Skeletal muscle tissue (tissue), 4 donors: ENCODE data around the gene BBX. TPM values are rescaled to one million over a fixed set of nuclear protein-coding genes. Genes with fewer than 3 reads are reported as not detected.

ENCODE experiments used
- H3K27ac ChIP-seq: one replicate; pipeline ENCODE4 v1.7.0; 2013; ENCODE audit warnings: mild to moderate bottlenecking, low read depth, low read length, inconsistent platforms
- H3K27me3 ChIP-seq, 3 donors: one replicate each; pipeline ENCODE4 v1.7.0; 2013; ENCODE audit warnings: low read length in 3 of 3; ENCODE audit not compliant: control insufficient read depth in 3 of 3, insufficient read depth in 3 of 3
- H3K36me3 ChIP-seq, 3 donors: one replicate each; pipeline ENCODE4 v1.7.0; 2013; ENCODE audit warnings: low read length in 3 of 3; ENCODE audit not compliant: control insufficient read depth in 3 of 3, insufficient read depth in 3 of 3
- H3K4me1 ChIP-seq, 3 donors: one replicate each; pipeline ENCODE4 v1.7.0; 2013; ENCODE audit warnings: low read length in 3 of 3, mild to moderate bottlenecking in 3 of 3; ENCODE audit not compliant: control insufficient read depth in 3 of 3, insufficient read depth in 3 of 3
- H3K4me3 ChIP-seq, 3 donors: one replicate each; pipeline ENCODE4 v1.7.0; 2013; ENCODE audit warnings: low read length in 3 of 3
- H3K9ac ChIP-seq, 3 donors: one replicate each; pipeline ENCODE4 v1.7.0; 2013; ENCODE audit warnings: low read length in 3 of 3, mild to moderate bottlenecking in 3 of 3, moderate library complexity in 2 of 3, low read depth in 1 of 3
- H3K9me3 ChIP-seq, 3 donors: one replicate each; pipeline ENCODE4 v1.7.0; 2013; ENCODE audit warnings: low read length in 3 of 3; ENCODE audit not compliant: control insufficient read depth in 3 of 3
- total RNA-seq: library from RNA; depleted of rRNA; stranded (reverse); fragments of >200 nt; gene quantifications from one replicate; pipeline ENCODE4 v1.2.3, GENCODE V29; 2014
- donor health status: Osteomylitis.

BBX gene
- total RNA-seq, 1 donor from 2014 or later, result 32.9 TPM

DNA sequence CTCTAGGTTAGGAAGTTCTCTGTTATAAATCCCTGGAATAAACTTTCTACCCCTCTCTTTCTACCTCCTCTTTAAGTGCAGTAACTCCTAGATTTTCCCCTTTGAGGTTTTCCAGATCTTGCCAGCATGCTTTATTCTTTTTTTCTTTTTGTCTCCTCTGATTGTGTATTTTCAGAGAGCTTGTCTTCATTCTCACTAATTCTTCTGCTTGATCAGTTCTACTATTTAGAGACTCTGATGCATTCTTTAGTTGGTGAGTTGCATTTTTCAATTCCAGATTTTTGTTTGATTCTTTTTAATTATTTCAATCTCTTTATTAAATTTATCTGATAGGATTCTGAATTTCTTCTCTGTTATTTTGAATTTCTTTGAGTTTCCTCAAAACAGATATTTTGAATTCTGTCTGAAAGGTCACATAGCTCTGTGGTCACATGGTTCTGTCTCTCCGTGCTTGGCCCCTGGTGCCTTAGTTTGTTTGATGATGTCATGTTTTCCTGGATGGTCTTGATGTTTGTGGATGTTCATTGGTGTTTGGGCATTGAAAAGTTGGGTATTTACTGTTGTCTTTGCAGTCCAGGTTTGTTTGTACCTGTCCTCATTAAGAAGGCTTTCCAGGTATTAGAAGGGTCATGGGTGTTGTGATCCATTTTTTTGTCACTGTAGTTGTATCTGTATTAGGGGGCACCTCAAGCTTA is 89.2 kb downstream of the BBX start:
- Histone ChIP-seq H3K4me1 (no peaks in the 10 kb centered on the region), H3K9ac (no peak overlapping the region), H3K27ac (no peak overlapping the region), H3K27me3 (no peaks in the 10 kb centered on the region), H3K9me3 (peaks cover 0 to 2% (median 0%) of the 10 kb centered on the region in 3 donors), H3K36me3 (no peaks in the 10 kb centered on the region), H3K4me3 (no peak overlapping the region)

DNA sequence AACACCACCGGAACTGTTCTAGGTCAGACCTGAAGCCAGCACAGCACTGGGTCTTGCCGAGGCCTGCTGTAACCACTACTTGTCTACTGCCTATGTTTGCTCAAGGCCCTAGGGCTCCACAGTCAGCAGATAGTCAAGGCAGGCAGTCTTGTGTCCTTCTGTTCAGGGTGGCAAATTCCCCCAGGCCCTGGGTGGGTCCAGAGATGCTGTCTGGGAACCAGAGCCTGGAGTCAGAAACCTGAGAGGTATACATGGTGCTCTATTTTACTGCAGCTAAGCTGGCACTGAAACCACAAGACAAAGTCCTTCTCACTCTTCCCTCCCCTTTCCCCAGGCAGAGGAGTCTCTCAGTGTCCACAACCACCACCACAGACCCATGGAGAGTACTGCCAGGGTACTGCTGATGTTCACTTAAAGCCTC is 89.9 kb downstream of the BBX start:
- Histone ChIP-seq H3K4me3 (no peak overlapping the region), H3K9me3 (peaks cover 0 to 2% (median 0%) of the 10 kb centered on the region in 3 donors), H3K27ac (no peak overlapping the region), H3K4me1 (no peaks in the 10 kb centered on the region), H3K27me3 (no peaks in the 10 kb centered on the region), H3K36me3 (no peaks in the 10 kb centered on the region), H3K9ac (no peak overlapping the region)

DNA sequence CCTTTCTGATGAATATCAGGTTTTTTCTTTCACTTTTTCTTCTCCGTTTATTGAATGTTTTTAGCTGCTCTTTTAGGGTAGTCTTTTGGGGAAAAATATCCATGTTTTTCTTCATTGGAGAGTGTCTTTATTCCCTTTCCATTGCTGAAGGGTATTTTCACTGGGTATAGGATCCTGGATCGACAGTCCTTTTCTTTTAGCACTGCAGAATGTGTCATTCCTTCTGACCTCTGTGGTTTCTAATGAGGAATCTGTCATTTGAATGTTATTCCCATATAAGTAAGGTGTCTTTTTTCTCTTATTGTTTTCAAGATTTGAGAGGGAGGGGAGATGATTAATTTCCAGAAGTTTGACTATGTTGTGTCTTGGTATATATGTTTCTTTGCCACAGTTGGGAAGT is 96.8 kb downstream of the BBX start:
- Histone ChIP-seq H3K9ac (no peak overlapping the region), H3K36me3 (no peaks in the 10 kb centered on the region), H3K27ac (no peak overlapping the region), H3K4me3 (no peak overlapping the region), H3K4me1 (peaks cover 3 to 4% (median 3%) of the 10 kb centered on the region in 3 donors), H3K9me3 (no peaks in the 10 kb centered on the region), H3K27me3 (no peaks in the 10 kb centered on the region)

DNA sequence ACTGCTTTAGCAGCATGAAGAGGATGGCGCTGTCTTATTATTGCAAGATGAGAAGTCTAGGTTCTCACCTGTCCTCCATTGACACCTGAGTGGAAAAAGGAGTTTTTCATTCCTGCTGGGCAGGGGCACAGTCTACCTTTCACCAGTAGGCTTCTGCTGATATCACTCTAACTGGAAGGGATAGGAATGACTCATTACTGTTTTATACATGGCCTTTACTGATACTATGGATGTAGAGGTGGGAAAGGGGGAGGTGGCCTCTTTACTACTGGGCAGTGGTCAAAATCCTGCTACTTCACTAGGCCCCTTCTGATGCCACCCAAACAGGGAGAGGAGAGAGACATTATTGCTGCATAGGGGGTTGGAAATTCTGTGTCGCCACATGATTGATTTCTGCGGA is 97.8 kb downstream of the BBX start:
- Histone ChIP-seq H3K27ac (no peak overlapping the region), H3K9me3 (no peaks in the 10 kb centered on the region), H3K27me3 (no peaks in the 10 kb centered on the region), H3K4me1 (peaks cover 3 to 4% (median 3%) of the 10 kb centered on the region in 3 donors), H3K36me3 (no peaks in the 10 kb centered on the region), H3K4me3 (no peak overlapping the region), H3K9ac (no peak overlapping the region)

DNA sequence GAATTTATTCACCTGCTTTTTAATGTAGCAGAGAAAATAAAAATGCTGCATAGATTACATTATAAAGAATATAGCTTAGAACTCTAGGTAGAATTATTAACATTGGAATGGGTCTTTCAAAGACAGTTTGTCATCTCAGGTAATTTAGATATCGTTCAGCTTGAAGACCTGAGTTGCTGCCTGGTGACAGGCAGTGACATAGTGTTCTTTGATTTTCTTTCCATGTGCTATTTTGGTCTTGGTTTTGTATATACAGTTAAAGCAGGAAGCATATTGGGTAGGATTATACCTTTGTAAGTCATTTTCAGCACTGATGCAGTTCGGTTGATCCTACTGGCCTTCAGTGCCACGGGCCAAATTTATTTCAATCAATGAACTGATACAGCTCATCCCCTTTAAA is 98.7 kb downstream of the BBX start:
- H3K27ac ChIP-seq, result no peak overlapping the region
- no peaks in the 10 kb centered on the region for H3K36me3 ChIP-seq
- peaks cover 3 to 4% (median 3%) of the 10 kb centered on the region in 3 donors for H3K4me1 ChIP-seq
- H3K4me3 ChIP-seq, result no peak overlapping the region
- H3K27me3 ChIP-seq, result no peaks in the 10 kb centered on the region
- no peak overlapping the region for H3K9ac ChIP-seq
- H3K9me3 ChIP-seq, result no peaks in the 10 kb centered on the region

DNA sequence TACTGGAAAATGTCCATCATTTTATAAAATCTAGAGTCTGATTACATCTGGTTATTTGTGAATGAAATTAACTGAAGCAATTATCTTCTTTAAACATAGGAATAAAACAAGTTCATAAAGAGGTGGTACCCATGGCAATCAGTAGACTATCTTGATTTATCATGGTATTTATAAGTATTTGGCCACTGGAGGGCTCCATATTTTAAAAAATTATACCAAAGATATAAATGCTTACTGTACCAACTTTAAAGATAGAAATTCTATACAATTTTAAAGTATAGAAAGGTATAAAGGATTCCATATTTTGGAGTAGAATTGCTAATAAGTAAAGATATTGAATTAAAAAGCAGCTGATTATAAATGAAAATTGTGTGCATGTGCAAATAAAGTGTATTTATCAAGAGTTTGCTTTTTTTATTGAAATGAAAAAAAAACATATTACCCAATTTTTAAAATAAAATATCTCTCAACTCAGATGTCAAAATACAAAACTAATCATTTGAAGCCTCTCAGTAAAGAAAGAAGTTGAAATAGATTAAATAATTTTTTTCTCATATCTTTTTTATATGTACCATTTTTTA is 105.3 kb downstream of the BBX start:
- Histone ChIP-seq H3K9me3 (no peaks in the 10 kb centered on the region), H3K27me3 (no peaks in the 10 kb centered on the region), H3K9ac (no peak overlapping the region), H3K36me3 (no peaks in the 10 kb centered on the region), H3K4me1 (peaks cover 0 to 3% (median 0%) of the 10 kb centered on the region in 3 donors), H3K27ac (no peak overlapping the region), H3K4me3 (no peak overlapping the region)

DNA sequence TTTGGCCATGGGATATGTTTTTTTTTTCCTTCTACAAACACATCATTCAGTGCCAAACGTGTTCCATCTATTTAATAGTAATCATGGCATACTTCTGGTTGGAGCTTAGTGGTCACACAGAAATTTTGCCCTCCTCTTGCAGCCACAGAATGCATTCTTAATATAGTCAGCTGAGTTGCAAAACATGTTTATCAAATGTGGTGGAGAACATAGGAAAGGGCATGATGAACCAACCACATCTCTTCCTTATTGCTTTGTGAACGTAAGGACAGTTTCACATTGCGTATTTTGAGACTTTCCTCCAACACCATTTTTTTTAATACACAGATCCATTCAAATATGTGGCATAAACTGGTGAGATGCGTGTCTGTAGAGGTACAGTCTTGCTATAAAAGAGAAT is 106.8 kb downstream of the BBX start:
- H3K4me3 ChIP-seq, result no peak overlapping the region
- no peaks in the 10 kb centered on the region for H3K27me3 ChIP-seq
- H3K9me3 ChIP-seq, result no peaks in the 10 kb centered on the region
- H3K36me3 ChIP-seq, result no peaks in the 10 kb centered on the region
- no peak overlapping the region for H3K27ac ChIP-seq
- H3K9ac ChIP-seq, result no peak overlapping the region
- no peaks in the 10 kb centered on the region for H3K4me1 ChIP-seq

DNA sequence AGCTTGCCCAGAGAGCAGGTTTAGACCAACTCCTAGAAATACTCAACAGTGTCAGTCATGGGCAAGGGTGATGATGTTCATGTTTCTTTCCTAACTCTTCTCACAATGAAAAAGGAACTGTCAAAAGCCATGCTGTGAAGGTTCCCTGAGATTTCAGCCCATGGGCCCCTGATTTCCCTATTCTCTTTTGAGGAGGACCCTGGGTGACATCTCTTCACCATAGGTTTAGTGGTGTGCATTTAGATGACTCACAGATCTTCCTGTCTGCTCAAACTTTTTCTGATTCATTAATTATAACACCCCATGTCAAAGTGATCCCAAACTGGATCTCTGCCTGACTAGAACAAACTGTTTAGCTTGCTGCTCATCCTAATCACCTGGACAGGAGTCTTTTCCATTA is 108.0 kb downstream of the BBX start:
- Histone ChIP-seq H3K4me1 (no peaks in the 10 kb centered on the region), H3K36me3 (no peaks in the 10 kb centered on the region), H3K4me3 (no peak overlapping the region), H3K27me3 (no peaks in the 10 kb centered on the region), H3K27ac (no peak overlapping the region), H3K9ac (no peak overlapping the region), H3K9me3 (no peaks in the 10 kb centered on the region)

DNA sequence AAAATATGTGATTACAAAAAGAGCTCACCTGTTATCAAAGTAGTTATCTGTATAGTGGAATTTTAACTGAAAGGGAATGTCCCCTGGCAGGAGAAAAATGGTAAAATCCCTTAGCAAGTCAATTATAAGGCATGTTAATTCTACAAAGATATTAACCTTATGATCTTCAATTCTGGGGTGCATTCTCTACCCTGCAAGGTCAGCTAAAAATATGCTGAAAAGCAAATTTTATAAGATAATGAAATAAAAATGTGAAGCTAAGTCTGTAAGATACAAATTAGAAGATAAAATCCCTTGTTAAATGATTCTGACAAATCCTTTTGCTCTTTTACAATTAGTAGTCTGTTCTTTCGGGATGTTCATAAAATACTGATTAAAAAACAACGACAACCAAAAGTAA is 109.8 kb downstream of the BBX start:
- Histone ChIP-seq H3K9me3 (no peaks in the 10 kb centered on the region), H3K27me3 (no peaks in the 10 kb centered on the region), H3K36me3 (no peaks in the 10 kb centered on the region), H3K4me3 (no peak overlapping the region), H3K27ac (no peak overlapping the region), H3K9ac (no peak overlapping the region), H3K4me1 (no peaks in the 10 kb centered on the region)

DNA sequence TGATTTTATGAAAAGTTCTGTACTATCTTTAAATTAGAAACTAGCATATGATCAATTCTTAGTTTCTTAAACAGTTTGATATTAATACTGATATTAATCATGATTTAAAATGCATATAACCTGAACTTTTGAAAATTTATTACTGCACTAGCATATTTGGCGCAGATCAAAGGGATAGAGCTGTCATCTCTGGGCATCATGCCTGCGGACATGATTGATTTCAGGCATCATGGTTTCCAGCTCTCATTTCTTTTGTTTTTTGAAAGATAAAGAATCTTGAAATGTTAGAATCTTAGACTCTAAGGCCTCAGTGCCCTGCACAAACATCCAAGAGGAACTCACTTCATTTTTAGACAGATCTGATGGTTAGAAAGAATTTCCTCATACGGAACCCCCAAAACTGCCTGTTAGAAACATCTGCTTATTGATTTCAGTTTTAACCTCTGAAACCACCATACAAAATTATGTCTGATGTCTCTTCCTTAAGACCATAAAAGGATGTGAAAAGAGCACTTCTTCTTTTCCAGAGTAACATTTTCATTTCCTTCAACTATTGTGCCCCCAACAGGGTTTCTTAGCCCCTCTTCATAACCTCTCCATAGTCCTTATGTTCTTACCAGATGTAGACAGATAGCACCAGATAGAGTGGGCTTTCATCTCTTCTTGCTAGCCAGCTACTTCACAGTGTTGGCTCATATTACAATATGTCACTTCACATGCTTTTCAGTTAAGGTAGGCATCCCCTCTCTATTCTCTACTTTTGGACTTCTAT is 110.8 kb downstream of the BBX start:
- Histone ChIP-seq H3K36me3 (no peaks in the 10 kb centered on the region), H3K9me3 (no peaks in the 10 kb centered on the region), H3K4me1 (no peaks in the 10 kb centered on the region), H3K9ac (no peak overlapping the region), H3K4me3 (no peak overlapping the region), H3K27ac (no peak overlapping the region), H3K27me3 (no peaks in the 10 kb centered on the region)
